HG02981 (cell line): ENCODE data around the gene SPSB1.

ENCODE experiments used
- ATAC-seq: cut with Tn5 transposase; IDR thresholded peaks from one replicate; pipeline ENCODE4 v1.9.1; 2021; ENCODE audit warnings: mild to moderate bottlenecking, moderate library complexity; ENCODE audit not compliant: unreplicated experiment

SPSB1 gene

GRCh38 chr1:9258629-9259028, 34.1 kb upstream of the SPSB1 start:
- ATAC-seq, result no peak

- no peak for ATAC-seq
These were observed 32.5 kb upstream of the SPSB1 start for GRCh38 chr1:9260059-9260766.

- ATAC-seq, result no peak
These were observed 31.2 kb upstream of the SPSB1 start for GRCh38 chr1:9261496-9261895.

GRCh38 chr1:9262096-9262986, 30.4 kb upstream of the SPSB1 start:
- no peak for ATAC-seq

- ATAC-seq, result no peak
These were observed 29.3 kb upstream of the SPSB1 start for GRCh38 chr1:9263276-9263855.

- no peak for ATAC-seq
These were observed 28.5 kb upstream of the SPSB1 start for GRCh38 chr1:9263984-9264872.

- no peak for ATAC-seq
These were observed 27.7 kb upstream of the SPSB1 start for GRCh38 chr1:9265037-9265436.

GRCh38 chr1:9265968-9266367, 26.7 kb upstream of the SPSB1 start:
- no peak for ATAC-seq

- no peak for ATAC-seq
These were observed 25.4 kb upstream of the SPSB1 start for GRCh38 chr1:9267352-9267686.

- ATAC-seq, result no peak
These were observed 24.7 kb upstream of the SPSB1 start for GRCh38 chr1:9267827-9268581.

GRCh38 chr1:9269078-9269501, 23.6 kb upstream of the SPSB1 start:
- no peak for ATAC-seq

- no peak for ATAC-seq
These were observed 23.0 kb upstream of the SPSB1 start for GRCh38 chr1:9269721-9270120.

- ATAC-seq, result no peak
These were observed 22.3 kb upstream of the SPSB1 start for GRCh38 chr1:9270290-9270883.

- ATAC-seq, result no peak
These were observed 21.4 kb upstream of the SPSB1 start for GRCh38 chr1:9271283-9271682.

- no peak for ATAC-seq
These were observed 20.7 kb upstream of the SPSB1 start for GRCh38 chr1:9271861-9272595.

- no peak for ATAC-seq
These were observed 19.5 kb upstream of the SPSB1 start for GRCh38 chr1:9273177-9273576.

GRCh38 chr1:9275161-9275560, 17.5 kb upstream of the SPSB1 start:
- no peak for ATAC-seq

- peak; percentile 70 for ATAC-seq
These were observed 17.1 kb upstream of the SPSB1 start for GRCh38 chr1:9275567-9276034.

GRCh38 chr1:9278116-9278515, 14.6 kb upstream of the SPSB1 start:
- no peak for ATAC-seq
